K562 treated with DMSO at 1 percent for 12 hours (cell line): ENCODE measurements around the gene IFNA2. TPM values are rescaled to one million over a fixed set of nuclear protein-coding genes. Genes with fewer than 3 reads are reported as not detected.

ENCODE experiments used
- total RNA-seq: library from RNA; unstranded; fragments of 300-600 nt; gene quantifications from 2 replicates; pipeline ENCODE4 v1.2.3, GENCODE V29; 2022; ENCODE audit not compliant: insufficient read depth

The IFNA2 gene
- not detected in 2 replicates for total RNA-seq

DNA sequence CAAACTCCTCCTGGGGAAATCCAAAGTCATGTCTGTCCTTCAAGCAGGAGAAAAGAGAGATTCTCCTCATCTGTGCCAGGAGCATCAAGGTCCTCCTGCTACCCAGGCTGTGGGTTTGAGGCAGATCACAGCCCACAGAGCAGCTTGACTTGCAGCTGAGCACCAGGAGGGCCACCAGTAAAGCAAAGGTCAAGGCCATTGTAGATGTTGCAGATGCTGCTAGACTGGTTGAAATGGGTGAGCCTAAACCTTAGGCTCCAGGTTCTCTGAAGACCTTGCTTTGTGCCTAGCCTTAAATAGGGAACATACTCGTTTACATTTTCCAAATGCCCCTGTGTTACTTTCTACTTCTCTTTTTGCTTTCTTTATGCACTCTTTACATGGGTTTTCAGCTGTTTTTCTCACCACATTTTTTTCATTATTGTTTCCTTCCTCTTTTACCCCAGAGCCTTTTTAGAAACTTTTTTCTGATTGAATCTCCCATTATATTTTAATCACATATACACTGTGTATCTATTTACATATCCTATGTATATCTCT, at the start of gene IFNA2:
TSS of gene IFNA2 (minus strand) at position 268 of the 540 bp plus-strand sequence. CDS start at position 199, 69 bp downstream.

DNA sequence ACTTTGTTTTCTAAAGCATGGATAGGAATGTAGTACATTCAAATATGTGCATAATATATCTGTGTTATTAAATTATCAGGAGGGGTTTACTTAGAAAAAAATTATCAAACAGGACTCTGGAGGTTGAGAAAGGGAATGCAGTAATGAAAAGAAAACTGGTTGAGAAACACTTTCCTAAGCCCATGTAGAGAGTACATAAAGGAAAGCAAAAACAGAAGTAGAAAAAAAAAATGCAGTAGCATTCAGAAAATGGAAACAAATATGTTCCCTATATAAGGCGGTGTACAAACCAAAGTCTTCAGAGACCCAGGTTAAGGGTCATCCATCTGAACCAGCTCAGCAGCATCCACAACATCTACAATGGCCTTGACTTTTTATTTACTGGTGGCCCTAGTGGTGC, 23.6 kb upstream of the IFNA2 start, which contains the start of gene IFNA8:
TSS of gene IFNA8 (plus strand) at position 301 of the 400 bp plus-strand sequence. CDS start at position 361, 60 bp downstream.

DNA sequence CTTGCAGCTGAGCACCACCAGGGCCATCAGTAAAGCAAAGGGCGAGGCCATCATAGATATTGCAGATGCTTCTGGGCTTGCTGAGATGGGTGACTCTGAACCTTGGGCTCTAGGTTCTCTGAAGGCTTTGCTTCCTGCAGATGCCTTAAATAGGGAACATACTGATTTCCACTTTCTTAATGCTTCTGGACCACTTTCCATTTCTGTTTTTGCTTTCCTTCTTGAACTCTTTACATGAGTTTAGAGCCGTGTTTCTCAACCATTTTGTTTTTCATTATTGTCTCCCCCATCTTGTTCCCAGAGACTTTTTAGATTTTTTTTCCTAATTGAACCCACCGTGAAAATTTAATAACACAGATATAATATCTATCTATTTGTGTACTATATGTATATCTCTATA, 17.2 kb downstream of the IFNA2 start, which contains the start of gene IFNA13:
TSS of gene IFNA13 (minus strand) at position 101 of the 400 bp plus-strand sequence. CDS start at position 54, 47 bp downstream.

DNA sequence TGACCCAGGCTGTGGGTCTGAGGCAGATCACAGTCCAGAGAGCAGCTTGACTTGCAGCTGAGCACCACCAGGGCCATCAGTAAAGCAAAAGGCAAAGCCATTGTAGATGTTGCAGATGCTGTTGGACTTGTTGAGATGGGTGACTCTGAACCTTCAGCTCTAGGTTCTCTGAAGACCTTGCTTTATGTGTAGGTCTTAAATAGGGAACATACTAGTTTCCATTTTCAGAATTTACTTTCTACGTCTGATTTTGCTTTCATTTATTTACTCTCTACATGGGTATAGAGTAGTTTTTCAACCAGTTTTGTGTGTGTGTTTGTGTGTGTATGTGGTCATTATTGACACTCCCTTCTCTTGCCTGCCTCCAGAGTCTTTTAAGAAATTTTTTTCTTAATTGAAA, 34.4 kb downstream of the IFNA2 start, which contains the start of gene IFNA6:
TSS of gene IFNA6 (minus strand) at position 101 of the 400 bp plus-strand sequence. CDS start at position 101, 0 bp downstream.

DNA sequence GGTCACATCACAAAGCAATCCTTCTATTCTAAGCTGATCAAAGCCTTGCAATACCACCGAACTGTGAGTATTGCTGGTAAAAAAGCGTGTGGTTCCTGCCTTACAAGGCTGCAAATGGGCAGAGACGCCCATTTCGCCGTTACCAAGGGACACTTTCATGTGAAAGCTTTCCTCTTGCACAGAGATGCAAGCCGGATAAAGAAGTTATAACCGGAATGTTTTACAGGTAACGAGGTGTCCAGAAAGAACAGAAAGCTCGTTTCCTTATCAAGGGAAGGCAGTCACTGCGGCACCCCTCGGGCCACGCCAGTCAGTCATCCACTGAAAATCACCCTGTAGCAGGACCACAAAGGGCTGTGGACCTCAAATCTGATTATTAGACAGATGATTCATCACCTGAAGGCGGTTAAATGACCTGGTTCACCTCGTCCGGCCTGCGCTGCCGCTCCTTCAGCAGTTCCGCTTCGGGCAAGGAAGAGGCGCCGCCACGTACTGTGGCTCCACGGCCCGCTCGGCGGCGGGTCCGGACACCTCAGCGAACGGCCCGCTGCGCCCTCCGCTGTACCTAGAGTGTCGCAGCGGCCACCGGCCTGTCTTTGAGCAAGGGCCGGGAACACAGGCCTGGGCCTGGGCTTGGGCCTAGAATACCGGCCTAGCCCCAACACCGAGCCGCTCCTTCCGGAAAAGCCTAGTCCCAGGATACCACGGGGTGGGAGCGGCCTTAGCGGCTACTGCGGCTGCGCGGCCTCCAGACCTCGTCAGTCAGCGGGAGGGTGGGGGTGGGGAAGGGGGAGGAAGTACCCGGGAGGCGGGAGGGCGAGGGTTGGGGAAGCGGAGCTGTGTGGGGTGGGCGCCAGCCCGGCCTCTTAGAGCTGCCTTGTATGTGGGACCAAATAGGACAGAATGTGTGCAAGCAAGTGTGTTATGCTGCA, 50.2 kb downstream of the IFNA2 start, which contains the start of gene KLHL9:
TSS of gene KLHL9 (minus strand) at position 704 of the 932 bp plus-strand sequence. CDS start at position 159, 545 bp downstream.

Other genes starting within 250 kb of the IFNA2 start
- gene IFNW1, start 243.6 kb downstream of the IFNA2 start, total RNA-seq = not detected in 2 replicates
- not detected in 2 replicates for gene IFNA21, start 218.7 kb downstream of the IFNA2 start, total RNA-seq
- gene IFNA4, start 197.8 kb downstream of the IFNA2 start, total RNA-seq = not detected in 2 replicates
- gene IFNA7, start 183.2 kb downstream of the IFNA2 start, total RNA-seq = not detected in 2 replicates
- gene IFNA10, start 178.3 kb downstream of the IFNA2 start, total RNA-seq = not detected in 2 replicates
- not detected in 2 replicates for gene IFNA16, start 168.1 kb downstream of the IFNA2 start, total RNA-seq
- not detected in 2 replicates for gene IFNA17, start 157.2 kb downstream of the IFNA2 start, total RNA-seq
- not detected in 2 replicates for gene IFNA14, start 145.4 kb downstream of the IFNA2 start, total RNA-seq
- gene IFNA5, start 80.1 kb downstream of the IFNA2 start, total RNA-seq = not detected in 2 replicates
- not detected in 2 replicates for gene KLHL9, start 50.0 kb downstream of the IFNA2 start, total RNA-seq
- not detected in 2 replicates for gene IFNA6, start 34.5 kb downstream of the IFNA2 start, total RNA-seq
- gene IFNA13, start 17.3 kb downstream of the IFNA2 start, total RNA-seq = not detected in 2 replicates
- not detected in 2 replicates for gene IFNA8, start 23.7 kb upstream of the IFNA2 start, total RNA-seq
- not detected in 2 replicates for gene IFNA1, start 55.0 kb upstream of the IFNA2 start, total RNA-seq
- gene IFNE, start 96.9 kb upstream of the IFNA2 start, total RNA-seq = not detected in 2 replicates